Neuronal stem cell (in vitro differentiated cells): ENCODE data around the gene GOLGA8G. TPM values are rescaled to one million over a fixed set of nuclear protein-coding genes. Genes with fewer than 3 reads are reported as not detected.
"Not testable (repeated sequence)": the region's sequence is repeated elsewhere in the genome, so short reads cannot be mapped to it uniquely, and the experiment has no call there.

ENCODE experiments used
- DNase-seq: peaks from one replicate; pipeline ENCODE4 v3.0.0-alpha.2; 2013; ENCODE audit warnings: low spot score
- H2AFZ ChIP-seq: one replicate; pipeline ENCODE4 v1.6.1; 2013; ENCODE audit warnings: mild to moderate bottlenecking, low read length, inconsistent platforms
- H2AK5ac ChIP-seq: 2 replicates; pipeline ENCODE4 v1.6.1; 2013; ENCODE audit warnings: low read depth, mild to moderate bottlenecking, inconsistent platforms, low read length, moderate library complexity, mixed read lengths
- H2BK120ac ChIP-seq: 2 replicates; pipeline ENCODE4 v1.6.1; 2013; ENCODE audit warnings: low read depth, mild to moderate bottlenecking, inconsistent platforms, low read length, moderate library complexity, mixed read lengths
- H2BK12ac ChIP-seq: one replicate; pipeline ENCODE4 v1.6.1; 2013; ENCODE audit warnings: low read length, inconsistent platforms
- H2BK15ac ChIP-seq: 2 replicates; pipeline ENCODE4 v1.6.1; 2013; ENCODE audit warnings: mild to moderate bottlenecking, low read length, inconsistent platforms, mixed read lengths
- H2BK5ac ChIP-seq: one replicate; pipeline ENCODE4 v1.6.1; 2013; ENCODE audit warnings: inconsistent platforms, mild to moderate bottlenecking, low read length, moderate library complexity
- H3K14ac ChIP-seq: one replicate; pipeline ENCODE4 v1.6.1; 2013; ENCODE audit warnings: low read length, inconsistent platforms
- H3K18ac ChIP-seq: 2 replicates; pipeline ENCODE4 v1.6.1; 2013; ENCODE audit warnings: low read length, inconsistent platforms
- H3K23ac ChIP-seq: 2 replicates; pipeline ENCODE4 v1.6.1; 2013; ENCODE audit warnings: low read depth, mild to moderate bottlenecking, mixed read lengths, low read length, inconsistent platforms; ENCODE audit not compliant: poor library complexity
- H3K27ac ChIP-seq: replicated peaks from 3 replicates; pipeline ENCODE4 v1.5.1; 2013; ENCODE audit warnings: low read length, inconsistent platforms
- H3K27me3 ChIP-seq, 3 experiments: 2 replicates each; pipeline ENCODE4 v1.6.1; 2013; ENCODE audit warnings: low read length in 3 of 3, mild to moderate bottlenecking in 2 of 3, inconsistent platforms in 1 of 3, low read depth in 1 of 3, mixed read lengths in 1 of 3, moderate library complexity in 1 of 3; ENCODE audit not compliant: control insufficient read depth in 3 of 3, insufficient read depth in 3 of 3
- H3K36me3 ChIP-seq, 2 donors: replicated peaks in 1 of 2; 2 replicates each; pipeline ENCODE4 v1.6.1; 2013; ENCODE audit warnings: low read length in 2 of 2; ENCODE audit not compliant: control insufficient read depth in 2 of 2, insufficient read depth in 2 of 2
- H3K4ac ChIP-seq: 2 replicates; pipeline ENCODE4 v1.6.1; 2013; ENCODE audit warnings: inconsistent platforms, mild to moderate bottlenecking, low read length, moderate library complexity
- H3K4me1 ChIP-seq, 2 donors: 1 replicate in 1 of 2; 2 replicates in 1 of 2; pipeline ENCODE4 v1.6.1; 2013; ENCODE audit warnings: low read length in 2 of 2, low read depth in 1 of 2; ENCODE audit not compliant: control insufficient read depth in 2 of 2, insufficient read depth in 1 of 2
- H3K4me2 ChIP-seq: one replicate; pipeline ENCODE4 v1.6.1; 2013; ENCODE audit warnings: mild to moderate bottlenecking, low read length, inconsistent platforms; ENCODE audit not compliant: insufficient read depth, poor library complexity, severe bottlenecking
- H3K4me3 ChIP-seq, 2 donors: 2 replicates each; pipeline ENCODE4 v1.5.1; 2013; ENCODE audit warnings: low read length in 2 of 2, mild to moderate bottlenecking in 2 of 2, inconsistent platforms in 1 of 2, moderate library complexity in 1 of 2
- H3K79me1 ChIP-seq: one replicate; pipeline ENCODE4 v1.6.1; 2013; ENCODE audit warnings: low read depth, mild to moderate bottlenecking, inconsistent platforms, low read length, moderate library complexity
- H3K9ac ChIP-seq: one replicate; pipeline ENCODE4 v1.6.1; 2013; ENCODE audit warnings: mild to moderate bottlenecking, low read depth, low read length, inconsistent platforms; ENCODE audit not compliant: poor library complexity
- H3K9me3 ChIP-seq, 2 donors: replicated peaks in 1 of 2; 2 replicates each; pipeline versions ENCODE3 to v1.6.1; 2013; ENCODE audit warnings: low read length in 2 of 2, mild to moderate bottlenecking in 2 of 2, inconsistent platforms in 1 of 2, low read depth in 1 of 2, mixed read lengths in 1 of 2, moderate library complexity in 1 of 2; ENCODE audit not compliant: control insufficient read depth in 2 of 2, insufficient read depth in 1 of 2
- H4K8ac ChIP-seq: one replicate; pipeline ENCODE4 v1.6.1; 2013; ENCODE audit warnings: low read depth, mild to moderate bottlenecking, inconsistent platforms, low read length, moderate library complexity
- H4K91ac ChIP-seq: one replicate; pipeline ENCODE4 v1.6.1; 2013; ENCODE audit warnings: low read length, low read depth, mild to moderate bottlenecking, inconsistent platforms; ENCODE audit not compliant: poor library complexity
- WGBS, 2 donors: extraction: QIAGEN DNeasy Blood & Tissue Kit; methylation state at CpG; one replicate each; pipeline ENCODE4 v1.1.7; 2013; ENCODE audit warnings: missing lambda C conversion rate in 2 of 2, mixed read lengths in 1 of 2; ENCODE audit not compliant: insufficient read length in 2 of 2, insufficient replicate concordance in 1 of 2; ENCODE audit errors: extremely low coverage in 2 of 2; 5-methylcytosine and 5-hydroxymethylcytosine counted together
- small RNA-seq: library from polyadenylated mRNA; stranded (forward); fragments of <200 nt; extraction: miRNeasy Mini kit (QIAGEN cat#:217004); gene quantifications from one replicate; pipeline ENCODE3, GENCODE V24; 2013; ENCODE audit not compliant: insufficient read depth

Gene GOLGA8G

GRCh38 chr15:28514128-28514527 lies 18.6 kb downstream of the GOLGA8G start:
- not testable (repeated sequence) for H2AK5ac ChIP-seq, H3K4ac ChIP-seq, H3K27ac ChIP-seq, H3K9me3 ChIP-seq, DNase-seq, H3K36me3 ChIP-seq, H3K23ac ChIP-seq, H2BK12ac ChIP-seq, H3K4me3 ChIP-seq, H2BK120ac ChIP-seq, H4K91ac ChIP-seq, H3K4me1 ChIP-seq, H2BK15ac ChIP-seq, H4K8ac ChIP-seq, H3K4me2 ChIP-seq, H3K18ac ChIP-seq, H2AFZ ChIP-seq, H3K79me1 ChIP-seq, H3K27me3 ChIP-seq, H2BK5ac ChIP-seq, H3K14ac ChIP-seq, H3K9ac ChIP-seq
- no CpG with 5 or more reads among the region's 22 CpGs for WGBS, 2 donors

DNA sequence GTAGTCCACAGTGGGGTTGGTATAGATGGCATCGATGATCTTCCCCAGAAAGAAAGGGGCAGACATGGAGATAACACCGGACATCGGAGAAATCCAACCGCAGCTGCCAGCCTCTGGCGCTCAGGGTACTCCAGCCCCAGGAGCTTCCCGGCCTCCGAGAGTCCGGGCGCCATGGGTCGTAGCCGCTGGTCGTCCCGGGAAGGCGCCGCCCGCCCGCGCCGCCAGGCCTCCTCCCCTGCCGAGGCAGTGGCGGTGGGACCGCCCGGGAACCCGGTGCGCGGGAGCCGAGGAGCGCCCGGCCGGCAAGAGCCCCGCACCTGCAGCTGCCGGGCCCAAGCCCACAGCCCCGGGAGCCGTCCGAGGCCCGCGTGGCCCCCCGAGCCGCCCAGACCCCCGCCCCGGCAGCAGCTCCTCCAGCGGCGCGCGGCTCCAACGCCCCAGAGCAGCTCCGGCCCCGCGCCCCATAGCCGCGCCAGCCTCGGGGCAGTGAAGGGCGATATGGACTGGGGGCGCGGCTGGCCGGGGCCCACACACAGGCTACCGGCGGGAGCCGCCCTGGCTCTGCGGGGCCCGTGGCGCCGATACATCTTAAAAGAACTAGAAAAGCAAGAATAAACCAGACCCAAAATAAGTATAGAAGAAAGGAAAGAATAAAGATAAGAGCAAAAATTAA lies 24.4 kb downstream of the GOLGA8G start:
- H3K9ac ChIP-seq, H2BK5ac ChIP-seq, H3K36me3 ChIP-seq, H4K91ac ChIP-seq, H3K4me1 ChIP-seq, H3K27me3 ChIP-seq, H3K79me1 ChIP-seq, H2BK15ac ChIP-seq, H3K23ac ChIP-seq, H3K9me3 ChIP-seq, H2BK12ac ChIP-seq, H3K27ac ChIP-seq, H4K8ac ChIP-seq, H2AFZ ChIP-seq, H3K4ac ChIP-seq, H2AK5ac ChIP-seq, H2BK120ac ChIP-seq, H3K14ac ChIP-seq, DNase-seq, H3K18ac ChIP-seq, H3K4me3 ChIP-seq: not testable (repeated sequence)
- WGBS, 2 donors: no CpG with 5 or more reads among the region's 63 CpGs
- H3K4me2 ChIP-seq: peak overlapping the region; percentile 18

DNA sequence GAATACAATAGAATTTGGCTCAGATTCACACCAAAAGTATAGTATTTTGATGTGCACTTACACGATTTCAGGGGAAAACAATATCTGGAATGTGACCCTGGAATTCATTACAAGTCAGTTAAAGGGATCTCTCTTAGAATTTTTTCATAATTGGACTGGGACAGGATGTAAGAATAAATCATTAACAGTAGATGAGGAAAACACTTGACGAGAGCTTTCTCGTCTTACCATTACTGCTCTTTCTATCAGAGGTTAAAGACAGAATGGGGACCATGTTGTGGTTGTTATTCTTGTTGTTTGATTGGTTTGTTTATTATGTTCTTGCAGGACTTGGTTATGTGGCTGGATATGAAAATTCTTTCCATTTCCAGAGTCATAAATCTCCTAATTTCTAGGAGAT lies 51.4 kb downstream of the GOLGA8G start:
- not testable (repeated sequence) for H2BK5ac ChIP-seq, H3K4ac ChIP-seq, H3K4me1 ChIP-seq, H3K36me3 ChIP-seq, H4K8ac ChIP-seq, H3K9me3 ChIP-seq, H3K23ac ChIP-seq, H2AK5ac ChIP-seq, H3K4me3 ChIP-seq, H3K27me3 ChIP-seq, H2AFZ ChIP-seq, H2BK15ac ChIP-seq, H3K4me2 ChIP-seq, H3K79me1 ChIP-seq, H3K18ac ChIP-seq, H3K9ac ChIP-seq, DNase-seq, H2BK120ac ChIP-seq, H3K27ac ChIP-seq, H4K91ac ChIP-seq, H2BK12ac ChIP-seq, H3K14ac ChIP-seq
- no CpG with 5 or more reads among the region's 3 CpGs for WGBS, 2 donors

Small RNAs within 50 kb of the gene (small RNA-seq; reads per million reads assigned to genes)
- gene AC138749.2 (not detected), gene AC138749.4 (not detected), gene AC138749.5 (not detected), gene MIR4509-3 (not detected), gene RF00017 (not detected)
